Measurements from ENCODE around the gene TSPAN9. TPM values are rescaled to one million over a fixed set of nuclear protein-coding genes. Genes with fewer than 3 reads are reported as not detected.

Gene TSPAN9
- total RNA-seq, 4 donors from 2014 or later: 23.4 to 43.3 (median 29.4) TPM

DNA sequence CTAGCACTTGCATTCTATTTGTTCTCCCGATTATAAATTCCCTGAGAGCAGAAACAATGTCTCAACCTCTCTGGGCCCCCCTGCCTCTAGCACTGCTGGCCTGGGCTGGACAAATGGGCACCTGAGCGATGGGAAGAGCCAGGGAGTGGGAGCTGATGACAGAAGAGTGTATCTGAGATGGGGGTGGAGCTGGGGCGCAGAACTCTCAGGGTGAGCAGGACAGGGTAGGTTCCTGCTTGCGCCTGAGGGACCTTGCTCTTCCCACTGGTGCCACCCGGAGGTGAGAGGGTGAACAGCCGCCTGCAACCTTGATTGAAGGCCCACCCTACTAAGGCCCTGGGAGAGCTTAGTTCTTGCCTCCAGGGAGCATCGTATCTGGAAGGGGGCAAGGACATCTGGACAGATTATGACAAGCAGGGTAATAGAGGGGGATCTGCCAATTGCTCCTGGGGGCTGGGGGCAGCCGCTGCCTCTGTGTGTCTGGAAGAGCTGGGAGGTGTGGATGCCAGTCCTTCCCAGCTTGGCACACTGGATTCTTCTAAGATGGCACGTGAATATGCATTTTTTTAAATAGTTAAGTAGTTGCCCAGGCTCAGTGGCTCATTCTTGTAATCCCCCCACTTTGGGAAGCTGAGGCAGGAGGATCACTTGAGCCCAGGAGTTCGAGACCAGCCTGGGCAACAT lies 43.0 kb upstream of the TSPAN9 start:
- no peak for TF ChIP-seq CTCF (IDR thresholded peaks at IDR 0.05)
- no peak for DNase-seq (ENCODE audit: low spot score)
- peak; percentile 67 for ATAC-seq (ENCODE audit: low FRiP score)

DNA sequence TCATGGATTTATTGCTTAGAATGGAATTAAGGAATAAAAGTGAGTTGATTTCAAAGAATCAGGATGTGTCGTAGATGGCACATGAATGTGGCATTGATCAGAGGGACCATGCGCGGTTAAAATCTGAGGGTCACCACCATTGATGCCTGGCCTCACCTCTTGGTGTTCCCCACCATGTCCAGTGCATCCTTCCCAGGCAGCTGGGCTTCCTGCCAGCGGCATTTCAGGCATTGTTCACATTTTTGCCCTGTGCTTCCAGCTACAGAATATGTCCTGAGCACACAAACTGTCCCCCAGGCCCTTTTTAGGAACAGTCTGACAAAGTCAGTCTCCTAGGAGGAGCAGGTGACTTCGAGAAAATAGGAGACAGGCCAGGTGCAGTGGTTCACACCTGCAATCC lies 42.0 kb upstream of the TSPAN9 start:
- DNase-seq (ENCODE audit: low spot score): no peak

DNA sequence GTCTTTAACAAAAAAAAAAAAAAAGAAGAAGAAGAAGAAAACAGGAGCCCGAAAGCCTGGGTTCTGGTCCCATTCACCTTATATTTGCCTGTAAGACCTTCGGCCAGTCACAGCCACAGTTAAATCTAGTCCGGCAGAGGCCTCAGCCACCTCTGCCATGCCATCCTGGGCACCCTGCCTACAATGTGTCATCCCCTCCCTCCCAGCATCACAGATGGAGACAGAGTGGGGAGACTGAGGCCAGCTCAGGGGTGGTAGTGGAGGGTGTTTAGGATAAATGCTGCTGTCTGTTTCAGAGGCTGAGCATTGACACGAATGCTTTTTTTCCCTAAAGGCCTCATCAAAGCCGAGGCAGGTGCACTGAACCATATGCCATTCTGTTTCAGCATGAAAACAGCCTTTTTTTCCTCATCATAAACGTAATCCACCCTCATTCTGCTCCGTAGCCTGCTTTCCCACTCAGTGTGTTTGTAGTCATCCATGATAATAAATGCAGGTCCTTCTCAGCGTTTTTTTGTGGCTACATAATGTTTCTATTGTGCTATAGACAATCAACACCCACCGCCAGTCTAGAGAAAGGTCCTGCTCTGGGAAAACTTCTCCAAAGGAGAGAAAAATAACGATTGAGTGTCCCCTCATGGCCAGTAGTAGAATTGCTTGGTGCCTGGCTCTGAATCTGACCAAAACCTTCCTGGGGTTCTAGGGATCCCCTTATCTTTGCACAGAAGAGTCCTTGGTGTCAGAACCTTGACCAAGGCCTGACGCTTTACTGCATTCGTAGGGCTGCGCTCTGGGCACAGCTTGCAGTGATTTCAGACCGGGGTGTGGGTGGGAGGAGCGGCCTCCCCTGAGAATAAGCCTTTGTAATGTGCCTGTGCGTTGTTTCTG lies 41.1 kb upstream of the TSPAN9 start:
- ATAC-seq (ENCODE audit: low FRiP score) (no peak), DNase-seq (ENCODE audit: low spot score) (no peak)
- TF ChIP-seq CTCF (IDR thresholded peaks at IDR 0.05): no peak

More for the DNA sequence above, 42.0 kb upstream of the TSPAN9 start:
- no peak for TF ChIP-seq CTCF (IDR thresholded peaks at IDR 0.05)
- no peak for ATAC-seq (ENCODE audit: low FRiP score)

DNA sequence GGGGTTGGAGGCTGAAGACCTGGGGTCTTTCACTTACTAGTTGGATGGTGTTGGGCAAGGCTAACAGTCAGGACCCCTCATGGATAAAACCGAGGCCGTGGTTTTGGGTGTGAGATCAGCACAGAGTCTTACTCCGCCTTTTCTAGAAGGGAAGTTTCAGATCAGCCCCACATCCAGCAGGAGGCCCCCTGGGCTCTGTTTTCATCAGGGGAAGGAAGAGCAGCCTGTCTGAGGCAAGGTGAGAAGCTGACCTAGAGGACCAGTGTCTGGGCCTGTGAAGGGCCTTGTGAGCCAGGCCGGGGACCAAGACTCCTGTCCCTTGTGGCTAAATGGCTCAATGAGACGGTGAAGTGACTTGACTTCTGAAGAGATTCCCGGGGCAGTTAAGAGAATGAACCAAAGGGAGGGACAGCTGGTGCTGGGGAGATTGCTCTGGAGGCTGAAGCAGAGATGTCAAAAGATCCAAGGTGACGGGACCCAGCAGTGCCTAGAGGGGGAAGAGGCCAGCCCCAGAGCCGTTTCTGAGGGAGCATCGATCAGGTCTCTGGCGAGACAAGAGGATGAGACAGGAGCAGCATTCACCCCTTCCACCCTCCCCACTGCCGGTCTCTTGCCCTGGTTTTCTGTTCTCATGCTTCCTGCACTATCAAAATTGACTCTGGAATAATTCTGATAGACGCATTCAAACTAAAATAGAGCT lies 40.1 kb upstream of the TSPAN9 start:
- no peak for TF ChIP-seq CTCF (IDR thresholded peaks at IDR 0.05)
- ATAC-seq (ENCODE audit: low FRiP score): no peak
- no peak for DNase-seq (ENCODE audit: low spot score)

DNA sequence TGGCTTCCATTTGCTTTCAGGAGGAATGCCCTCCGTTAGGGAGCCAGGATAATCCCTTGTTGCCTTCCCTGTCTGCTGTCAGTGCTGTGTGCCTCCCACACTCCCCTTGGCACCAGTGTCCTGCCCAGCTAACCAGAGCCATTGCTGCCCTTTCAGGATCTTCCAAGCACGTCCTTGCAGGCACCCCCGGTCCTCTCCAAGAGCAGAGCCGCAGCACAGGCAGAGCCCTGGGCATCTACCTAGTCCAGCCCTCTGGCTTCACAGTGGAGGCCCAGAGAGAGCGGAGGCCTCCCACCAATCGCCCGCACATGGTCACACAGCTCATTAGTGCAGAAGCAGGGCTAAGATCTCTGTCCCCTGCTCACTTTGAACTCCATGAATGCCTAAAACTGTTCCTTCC lies 39.0 kb upstream of the TSPAN9 start:
- no peak for ATAC-seq (ENCODE audit: low FRiP score)
- no peak for TF ChIP-seq CTCF (IDR thresholded peaks at IDR 0.05)
- DNase-seq (ENCODE audit: low spot score): no peak

DNA sequence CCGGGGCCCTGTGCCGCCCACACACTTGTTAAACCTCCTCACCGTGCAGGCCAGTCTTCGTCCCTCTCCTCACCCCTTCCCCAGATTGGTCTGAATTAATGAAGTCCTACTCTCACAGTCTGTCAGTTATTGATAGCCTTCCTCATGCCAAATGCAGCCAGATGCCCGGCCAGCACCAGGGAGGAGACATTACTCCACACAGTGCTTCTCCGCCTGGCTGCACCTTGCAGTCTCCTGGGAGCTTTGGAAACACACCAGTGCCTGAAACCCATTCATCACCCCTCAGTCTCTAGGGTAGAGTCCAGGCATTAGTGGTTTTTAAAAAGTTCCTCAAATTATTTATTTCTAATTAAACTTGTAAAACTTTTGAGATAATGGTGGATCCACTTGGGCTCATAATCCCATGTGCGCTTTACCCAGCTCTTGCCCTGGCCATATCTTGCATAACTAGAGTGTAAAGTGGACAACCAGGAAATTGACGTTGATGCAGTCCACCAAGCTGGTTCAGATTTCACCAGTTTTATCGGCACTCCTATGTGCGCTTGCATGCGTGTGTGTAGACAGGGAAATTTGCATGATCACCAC lies 38.2 kb upstream of the TSPAN9 start:
- ATAC-seq (ENCODE audit: low FRiP score) (no peak), DNase-seq (ENCODE audit: low spot score) (no peak)
- no peak for TF ChIP-seq CTCF (IDR thresholded peaks at IDR 0.05)

All from omental fat pad (tissue), 4 donors.